WTC11 (cell line): ENCODE measurements around the gene RPUSD3. TPM values are rescaled to one million over a fixed set of nuclear protein-coding genes. Genes with fewer than 3 reads are reported as not detected.

Experiments used
- ATAC-seq: fragments of 200-7000 bp; cut with Tn5 transposase; 2 replicates; pipeline ENCODE4 v1.10.0; 2021; ENCODE audit warnings: mild to moderate bottlenecking, moderate library complexity
- CTCF ChIA-PET: fragments of 300-600 bp; sonication (Branson Sonifier 250); formaldehyde crosslinking; loops from one replicate; lab custom pipeline; 2021; ENCODE audit warnings: antibody characterized with exemption; lab: Charles Lee
- POLR2A ChIA-PET: fragments of 350-600 bp; sonication (Branson Sonifier 250); formaldehyde crosslinking; loops from one replicate; lab custom pipeline; 2021; ENCODE audit warnings: antibody characterized with exemption; lab: Charles Lee
- DNase-seq: peaks from one replicate; pipeline ENCODE4 v3.0.0; 2021; ENCODE audit warnings: low spot score
- H3K27ac Mint-ChIP-seq: 2 replicates; pipeline ENCODE4 v1.8.0; 2021; ENCODE audit warnings: mixed read lengths
- H3K27me3 Mint-ChIP-seq: 2 replicates; pipeline ENCODE4 v1.8.0; 2021; ENCODE audit warnings: low read depth, mild to moderate bottlenecking, moderate library complexity, mixed read lengths
- H3K36me3 Mint-ChIP-seq: 2 replicates; pipeline ENCODE4 v1.8.0; 2021; ENCODE audit warnings: mixed read lengths
- H3K4me1 Mint-ChIP-seq: 2 replicates; pipeline ENCODE4 v1.8.0; 2022; ENCODE audit warnings: mixed read lengths
- H3K4me3 Mint-ChIP-seq: 2 replicates; pipeline ENCODE4 v1.8.0; 2021; ENCODE audit warnings: mild to moderate bottlenecking, moderate library complexity, mixed read lengths
- H3K9me3 Mint-ChIP-seq: 2 replicates; pipeline ENCODE4 v1.8.0; 2021; ENCODE audit warnings: mixed read lengths
- ETV6 ChIP-seq: sonication (generic); formaldehyde crosslinking; IDR thresholded peaks from 2 replicates; pipeline ENCODE4 v1.8.1; 2022; ENCODE audit warnings: mild to moderate bottlenecking, missing genetic modification reagents
- FOXJ3 ChIP-seq: sonication (generic); formaldehyde crosslinking; IDR thresholded peaks from 2 replicates; pipeline ENCODE4 v1.9.0; 2021; ENCODE audit warnings: missing genetic modification reagents, mild to moderate bottlenecking, borderline replicate concordance
- GABPB1 ChIP-seq: sonication (generic); formaldehyde crosslinking; IDR thresholded peaks from 2 replicates; pipeline ENCODE4 v1.8.1; 2023; ENCODE audit warnings: mild to moderate bottlenecking, missing genetic modification reagents
- JUN ChIP-seq: sonication (generic); formaldehyde crosslinking; IDR thresholded peaks from 2 replicates; pipeline ENCODE4 v1.8.0; 2023; ENCODE audit warnings: mild to moderate bottlenecking, missing genetic modification reagents
- MYBL2 ChIP-seq: sonication (generic); formaldehyde crosslinking; IDR thresholded peaks from 2 replicates; pipeline ENCODE4 v1.8.1; 2023; ENCODE audit warnings: mild to moderate bottlenecking, moderate library complexity, missing genetic modification reagents
- NFE2L1 ChIP-seq: sonication (generic); formaldehyde crosslinking; IDR thresholded peaks from 2 replicates; pipeline ENCODE4 v1.8.1; 2023; ENCODE audit warnings: missing genetic modification reagents
- NFYB ChIP-seq: sonication (generic); formaldehyde crosslinking; conservative IDR thresholded peaks from 2 replicates; pipeline ENCODE4 v1.8.0; 2022; ENCODE audit warnings: low read depth, missing genetic modification reagents
- TEAD4 ChIP-seq: sonication (generic); formaldehyde crosslinking; IDR thresholded peaks from 2 replicates; pipeline ENCODE4 v1.8.0; 2022; ENCODE audit warnings: mild to moderate bottlenecking, missing genetic modification reagents
- ZNF232 ChIP-seq: sonication (generic); formaldehyde crosslinking; IDR thresholded peaks from 2 replicates; pipeline ENCODE4 v1.8.0; 2022; ENCODE audit warnings: mild to moderate bottlenecking, missing genetic modification reagents
- ZNF423 ChIP-seq: fragments of 250-450 bp; sonication (Bioruptor Pico); IDR thresholded peaks from 2 replicates; pipeline ENCODE4 v2.1.2; 2022; ENCODE audit warnings: mild to moderate bottlenecking, moderate library complexity
- total RNA-seq: library from RNA; stranded (reverse); gene quantifications from 3 replicates; pipeline ENCODE4 v1.2.3, GENCODE V29; 2021
- TF ChIP-seq, protein P1 (sequence below): sonication (generic); formaldehyde crosslinking; IDR thresholded peaks from 2 replicates; pipeline ENCODE4 v1.8.1; 2023; ENCODE audit warnings: mild to moderate bottlenecking, missing genetic modification reagents, moderate library complexity
- TF ChIP-seq, protein P2 (sequence below): fragments of 250-450 bp; sonication (Bioruptor Pico); IDR thresholded peaks from 2 replicates; pipeline ENCODE4 v1.9.0; 2021; ENCODE audit warnings: mild to moderate bottlenecking
- TF ChIP-seq, protein P3 (sequence below): fragments of 250-450 bp; sonication (Bioruptor Pico); IDR thresholded peaks from 2 replicates; pipeline ENCODE4 v1.8.0; 2021; ENCODE audit warnings: mild to moderate bottlenecking
- TF ChIP-seq, protein P4 (sequence below): sonication (generic); formaldehyde crosslinking; IDR thresholded peaks from 2 replicates; pipeline ENCODE4 v1.8.1; 2022; ENCODE audit warnings: low read depth, missing genetic modification reagents, borderline replicate concordance
- TF ChIP-seq, protein P5 (sequence below): fragments of 250-450 bp; sonication (Bioruptor Pico); IDR thresholded peaks from 2 replicates; pipeline ENCODE4 v1.9.0; 2021; ENCODE audit warnings: mild to moderate bottlenecking
- TF ChIP-seq, protein P6 (sequence below): sonication (generic); formaldehyde crosslinking; IDR thresholded peaks from 2 replicates; pipeline ENCODE4 v1.8.1; 2023; ENCODE audit warnings: mild to moderate bottlenecking, missing genetic modification reagents
- TF ChIP-seq, protein P7 (sequence below): sonication (generic); formaldehyde crosslinking; IDR thresholded peaks from 2 replicates; pipeline ENCODE4 v1.8.0; 2022; ENCODE audit warnings: mild to moderate bottlenecking, missing genetic modification reagents

Gene RPUSD3
- total RNA-seq, 1 experiment from 2014 or later, result 95.5 TPM

DNA sequence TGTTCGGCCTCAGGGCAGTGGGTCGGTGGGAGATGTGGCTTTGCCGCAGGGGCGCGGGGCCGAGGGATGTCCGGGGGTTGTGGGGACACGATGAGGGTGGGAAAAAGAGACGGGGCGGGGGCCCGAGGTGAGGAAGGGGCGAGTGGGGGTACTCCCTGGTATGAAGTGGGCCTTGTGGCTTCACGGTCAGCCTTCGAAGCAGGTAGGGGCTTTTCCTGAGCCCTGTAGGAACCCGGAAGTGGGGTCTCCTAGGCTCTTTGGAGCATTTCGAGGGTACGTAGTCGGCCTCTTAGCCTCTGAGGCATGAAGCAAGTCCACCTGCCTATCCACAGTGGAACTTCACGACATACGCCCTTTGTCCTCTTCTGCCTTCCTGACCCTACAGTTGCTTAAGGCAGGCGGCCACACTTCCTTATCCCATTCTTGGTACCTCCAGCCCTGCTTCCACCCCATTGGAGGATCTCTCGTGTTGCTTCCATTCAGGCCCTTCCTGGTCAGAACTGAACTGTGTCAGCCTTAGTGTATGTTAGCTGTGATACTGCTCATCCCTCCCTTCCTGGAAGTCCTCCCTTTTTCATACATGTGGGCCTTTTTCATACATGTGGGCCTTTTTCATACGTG lies 50.5 kb downstream of the RPUSD3 start (continued):
- TF ChIP-seq, protein P1, sequence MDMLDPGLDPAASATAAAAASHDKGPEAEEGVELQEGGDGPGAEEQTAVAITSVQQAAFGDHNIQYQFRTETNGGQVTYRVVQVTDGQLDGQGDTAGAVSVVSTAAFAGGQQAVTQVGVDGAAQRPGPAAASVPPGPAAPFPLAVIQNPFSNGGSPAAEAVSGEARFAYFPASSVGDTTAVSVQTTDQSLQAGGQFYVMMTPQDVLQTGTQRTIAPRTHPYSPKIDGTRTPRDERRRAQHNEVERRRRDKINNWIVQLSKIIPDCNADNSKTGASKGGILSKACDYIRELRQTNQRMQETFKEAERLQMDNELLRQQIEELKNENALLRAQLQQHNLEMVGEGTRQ (CRISPR knock-in tag), result no peak
- TF ChIP-seq, protein P2, sequence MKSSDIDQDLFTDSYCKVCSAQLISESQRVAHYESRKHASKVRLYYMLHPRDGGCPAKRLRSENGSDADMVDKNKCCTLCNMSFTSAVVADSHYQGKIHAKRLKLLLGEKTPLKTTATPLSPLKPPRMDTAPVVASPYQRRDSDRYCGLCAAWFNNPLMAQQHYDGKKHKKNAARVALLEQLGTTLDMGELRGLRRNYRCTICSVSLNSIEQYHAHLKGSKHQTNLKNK (CRISPR knock-in tag), result no peak
- TF ChIP-seq, protein P3, sequence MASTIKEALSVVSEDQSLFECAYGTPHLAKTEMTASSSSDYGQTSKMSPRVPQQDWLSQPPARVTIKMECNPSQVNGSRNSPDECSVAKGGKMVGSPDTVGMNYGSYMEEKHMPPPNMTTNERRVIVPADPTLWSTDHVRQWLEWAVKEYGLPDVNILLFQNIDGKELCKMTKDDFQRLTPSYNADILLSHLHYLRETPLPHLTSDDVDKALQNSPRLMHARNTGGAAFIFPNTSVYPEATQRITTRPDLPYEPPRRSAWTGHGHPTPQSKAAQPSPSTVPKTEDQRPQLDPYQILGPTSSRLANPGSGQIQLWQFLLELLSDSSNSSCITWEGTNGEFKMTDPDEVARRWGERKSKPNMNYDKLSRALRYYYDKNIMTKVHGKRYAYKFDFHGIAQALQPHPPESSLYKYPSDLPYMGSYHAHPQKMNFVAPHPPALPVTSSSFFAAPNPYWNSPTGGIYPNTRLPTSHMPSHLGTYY (CRISPR knock-in tag), result no peak
- TF ChIP-seq NFE2L1 (no peak), TEAD4 (CRISPR knock-in tag) (no peak), NFYB (CRISPR knock-in tag) (no peak)
- TF ChIP-seq, protein P4, sequence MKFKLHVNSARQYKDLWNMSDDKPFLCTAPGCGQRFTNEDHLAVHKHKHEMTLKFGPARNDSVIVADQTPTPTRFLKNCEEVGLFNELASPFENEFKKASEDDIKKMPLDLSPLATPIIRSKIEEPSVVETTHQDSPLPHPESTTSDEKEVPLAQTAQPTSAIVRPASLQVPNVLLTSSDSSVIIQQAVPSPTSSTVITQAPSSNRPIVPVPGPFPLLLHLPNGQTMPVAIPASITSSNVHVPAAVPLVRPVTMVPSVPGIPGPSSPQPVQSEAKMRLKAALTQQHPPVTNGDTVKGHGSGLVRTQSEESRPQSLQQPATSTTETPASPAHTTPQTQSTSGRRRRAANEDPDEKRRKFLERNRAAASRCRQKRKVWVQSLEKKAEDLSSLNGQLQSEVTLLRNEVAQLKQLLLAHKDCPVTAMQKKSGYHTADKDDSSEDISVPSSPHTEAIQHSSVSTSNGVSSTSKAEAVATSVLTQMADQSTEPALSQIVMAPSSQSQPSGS (CRISPR knock-in tag), result no peak
- TF ChIP-seq, protein P5, sequence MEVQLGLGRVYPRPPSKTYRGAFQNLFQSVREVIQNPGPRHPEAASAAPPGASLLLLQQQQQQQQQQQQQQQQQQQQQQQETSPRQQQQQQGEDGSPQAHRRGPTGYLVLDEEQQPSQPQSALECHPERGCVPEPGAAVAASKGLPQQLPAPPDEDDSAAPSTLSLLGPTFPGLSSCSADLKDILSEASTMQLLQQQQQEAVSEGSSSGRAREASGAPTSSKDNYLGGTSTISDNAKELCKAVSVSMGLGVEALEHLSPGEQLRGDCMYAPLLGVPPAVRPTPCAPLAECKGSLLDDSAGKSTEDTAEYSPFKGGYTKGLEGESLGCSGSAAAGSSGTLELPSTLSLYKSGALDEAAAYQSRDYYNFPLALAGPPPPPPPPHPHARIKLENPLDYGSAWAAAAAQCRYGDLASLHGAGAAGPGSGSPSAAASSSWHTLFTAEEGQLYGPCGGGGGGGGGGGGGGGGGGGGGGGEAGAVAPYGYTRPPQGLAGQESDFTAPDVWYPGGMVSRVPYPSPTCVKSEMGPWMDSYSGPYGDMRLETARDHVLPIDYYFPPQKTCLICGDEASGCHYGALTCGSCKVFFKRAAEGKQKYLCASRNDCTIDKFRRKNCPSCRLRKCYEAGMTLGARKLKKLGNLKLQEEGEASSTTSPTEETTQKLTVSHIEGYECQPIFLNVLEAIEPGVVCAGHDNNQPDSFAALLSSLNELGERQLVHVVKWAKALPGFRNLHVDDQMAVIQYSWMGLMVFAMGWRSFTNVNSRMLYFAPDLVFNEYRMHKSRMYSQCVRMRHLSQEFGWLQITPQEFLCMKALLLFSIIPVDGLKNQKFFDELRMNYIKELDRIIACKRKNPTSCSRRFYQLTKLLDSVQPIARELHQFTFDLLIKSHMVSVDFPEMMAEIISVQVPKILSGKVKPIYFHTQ, result no peak

DNA sequence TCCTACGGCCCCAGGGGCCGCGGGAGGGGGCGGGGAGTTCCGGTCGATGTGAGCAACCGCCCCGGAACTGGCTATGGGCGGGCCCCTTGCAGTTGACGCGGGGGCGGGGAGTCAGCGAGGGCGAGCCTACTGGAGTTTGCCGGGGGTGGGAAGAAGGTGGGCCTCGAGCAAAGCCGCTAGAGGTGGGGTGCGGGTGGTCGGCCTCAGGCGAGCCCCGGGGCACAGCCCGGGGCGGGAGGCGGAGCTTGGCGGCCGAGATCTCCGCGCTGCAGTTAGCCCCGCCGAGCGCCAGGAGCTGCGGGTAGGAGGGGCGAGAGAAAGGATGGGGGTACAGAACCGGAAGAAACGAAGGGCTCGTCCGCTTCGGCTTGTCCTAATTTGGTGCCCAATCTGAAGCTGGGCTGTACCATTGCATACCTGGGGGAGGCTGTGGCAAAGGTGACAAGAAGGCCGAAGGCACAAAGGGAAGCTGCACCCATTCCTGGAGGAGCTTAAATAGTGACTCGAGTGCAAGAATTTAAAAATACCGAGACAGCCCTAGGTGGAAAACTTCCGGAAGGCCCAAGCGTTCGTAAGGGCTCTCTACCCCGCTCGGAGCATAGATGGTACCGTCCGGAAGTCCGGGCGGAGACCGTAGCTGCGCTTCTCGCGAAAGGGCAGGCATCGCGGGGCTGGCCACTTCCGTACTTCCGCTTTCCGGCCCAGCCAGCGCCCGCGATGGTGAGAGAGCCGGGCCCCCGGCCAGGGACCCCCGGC lies 51.2 kb downstream of the RPUSD3 start, which contains the start of the genes ARPC4 and TADA3:
Gene ARPC4, plus strand, starts transcription at position 678 of the 756 bp plus-strand sequence. Its CDS starts 40 bp downstream, at position 718.
Gene TADA3, minus strand, starts transcription at position 69 of the 756 bp plus-strand sequence. CDS start 1,007 bp downstream, outside the sequence.
- POLR2A ChIA-PET, result interaction anchor here (0.5 to 1.8 kb wide), 16 partner anchors 9 to 1922 kb away, joined by 3 to 11 read pairs (median 4); partner anchors contain the start of genes CAMK1 and OGG1
- peaks cover 40% of the 10 kb centered on the region for H3K36me3 Mint-ChIP-seq
- H3K27ac Mint-ChIP-seq, result peak within 1 kb of the TSS; percentile 100
- TF ChIP-seq JUN (CRISPR knock-in tag), result no peak
- TF ChIP-seq ETV6, result peak; percentile 53; the same call in 1 of the 2 replicates
- peak; percentile 42; the same call in 1 of the 2 replicates for TF ChIP-seq GABPB1 (CRISPR knock-in tag)
- peak; percentile 81; the same call in 1 of the 2 replicates for TF ChIP-seq ZNF423 (CRISPR knock-in tag)
- TF ChIP-seq, protein P3 (CRISPR knock-in tag), result no peak
- peak; percentile 60; the same call in 1 of the 2 replicates for TF ChIP-seq ZNF232 (CRISPR knock-in tag)
- TF ChIP-seq FOXJ3 (CRISPR knock-in tag), result no peak; the same call in 1 of the 2 replicates
- TF ChIP-seq MYBL2 (CRISPR knock-in tag), result peak; percentile 59; the same call in 1 of the 2 replicates
- TF ChIP-seq, protein P6, sequence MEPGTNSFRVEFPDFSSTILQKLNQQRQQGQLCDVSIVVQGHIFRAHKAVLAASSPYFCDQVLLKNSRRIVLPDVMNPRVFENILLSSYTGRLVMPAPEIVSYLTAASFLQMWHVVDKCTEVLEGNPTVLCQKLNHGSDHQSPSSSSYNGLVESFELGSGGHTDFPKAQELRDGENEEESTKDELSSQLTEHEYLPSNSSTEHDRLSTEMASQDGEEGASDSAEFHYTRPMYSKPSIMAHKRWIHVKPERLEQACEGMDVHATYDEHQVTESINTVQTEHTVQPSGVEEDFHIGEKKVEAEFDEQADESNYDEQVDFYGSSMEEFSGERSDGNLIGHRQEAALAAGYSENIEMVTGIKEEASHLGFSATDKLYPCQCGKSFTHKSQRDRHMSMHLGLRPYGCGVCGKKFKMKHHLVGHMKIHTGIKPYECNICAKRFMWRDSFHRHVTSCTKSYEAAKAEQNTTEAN (CRISPR knock-in tag), result 0 out of 2 replicates have a peak, but pooled peaks have one; percentile 9
- TF ChIP-seq, protein P7, sequence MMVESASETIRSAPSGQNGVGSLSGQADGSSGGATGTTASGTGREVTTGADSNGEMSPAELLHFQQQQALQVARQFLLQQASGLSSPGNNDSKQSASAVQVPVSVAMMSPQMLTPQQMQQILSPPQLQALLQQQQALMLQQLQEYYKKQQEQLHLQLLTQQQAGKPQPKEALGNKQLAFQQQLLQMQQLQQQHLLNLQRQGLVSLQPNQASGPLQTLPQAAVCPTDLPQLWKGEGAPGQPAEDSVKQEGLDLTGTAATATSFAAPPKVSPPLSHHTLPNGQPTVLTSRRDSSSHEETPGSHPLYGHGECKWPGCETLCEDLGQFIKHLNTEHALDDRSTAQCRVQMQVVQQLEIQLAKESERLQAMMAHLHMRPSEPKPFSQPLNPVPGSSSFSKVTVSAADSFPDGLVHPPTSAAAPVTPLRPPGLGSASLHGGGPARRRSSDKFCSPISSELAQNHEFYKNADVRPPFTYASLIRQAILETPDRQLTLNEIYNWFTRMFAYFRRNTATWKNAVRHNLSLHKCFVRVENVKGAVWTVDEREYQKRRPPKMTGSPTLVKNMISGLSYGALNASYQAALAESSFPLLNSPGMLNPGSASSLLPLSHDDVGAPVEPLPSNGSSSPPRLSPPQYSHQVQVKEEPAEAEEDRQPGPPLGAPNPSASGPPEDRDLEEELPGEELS (CRISPR knock-in tag), result 0 out of 2 replicates have a peak, but pooled peaks have one; percentile 57

More for the DNA sequence above, 51.2 kb downstream of the RPUSD3 start, which contains the start of the genes ARPC4 and TADA3:
- Mint-ChIP-seq H3K4me3 (peak within 1 kb of the TSS; percentile 94), H3K9me3 (no peaks in the 10 kb centered on the region), H3K4me1 (peaks cover 18% of the 10 kb centered on the region), H3K27me3 (no peaks in the 10 kb centered on the region; the same call in 1 of the 2 replicates)
- CTCF ChIA-PET, result interaction anchor here (0.7 to 1.6 kb wide), 11 partner anchors 10 to 292 kb away, joined by 3 to 11 read pairs (median 4); partner anchors contain the start of genes CAMK1, CRELD1 and OGG1
- peak; percentile 89 for DNase-seq
- peak; percentile 90 for ATAC-seq
